ENCODE data around the gene AUTS2.

Gene AUTS2

GRCh38 chr7:70406186-70406949, 808.1 kb downstream of the AUTS2 start:
- H3K4me3 ChIP-seq (ENCODE audit: low read depth, low read length), result no peak overlapping the region
- TF ChIP-seq CTCF (IDR thresholded peaks at IDR 0.05; ENCODE audit: insufficient read depth, low read depth, low read length, missing control alignments), result no peak
- DNase-seq (ENCODE audit: low read depth), result no peak

DNA sequence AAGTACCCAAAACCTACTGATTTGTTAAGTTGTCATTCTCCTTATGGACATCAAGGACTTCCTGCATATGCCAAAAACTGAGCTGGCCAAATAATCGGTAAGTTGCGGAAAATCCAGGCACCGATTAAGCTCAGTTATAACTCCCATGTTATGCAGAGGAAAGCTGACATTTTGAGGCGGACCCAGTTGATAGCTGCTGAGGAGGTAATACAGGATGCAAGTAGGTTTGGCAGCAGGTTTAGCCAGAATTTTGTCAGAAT, 808.6 kb downstream of the AUTS2 start:
- DNase-seq (ENCODE audit: low read depth), result no peak
- no peak for TF ChIP-seq CTCF (IDR thresholded peaks at IDR 0.05; ENCODE audit: insufficient read depth, low read depth, low read length, missing control alignments)
- no peak overlapping the region for H3K4me3 ChIP-seq (ENCODE audit: low read depth, low read length)

GRCh38 chr7:70408477-70408876, 810.2 kb downstream of the AUTS2 start:
- DNase-seq (ENCODE audit: low read depth), result no peak
- TF ChIP-seq CTCF (IDR thresholded peaks at IDR 0.05; ENCODE audit: insufficient read depth, low read depth, low read length, missing control alignments), result no peak
- H3K4me3 ChIP-seq (ENCODE audit: low read depth, low read length), result no peak overlapping the region

GRCh38 chr7:70408891-70409290, 810.6 kb downstream of the AUTS2 start:
- DNase-seq (ENCODE audit: low read depth), result no peak
- H3K4me3 ChIP-seq (ENCODE audit: low read depth, low read length), result no peak overlapping the region
- TF ChIP-seq CTCF (IDR thresholded peaks at IDR 0.05; ENCODE audit: insufficient read depth, low read depth, low read length, missing control alignments), result no peak

DNA sequence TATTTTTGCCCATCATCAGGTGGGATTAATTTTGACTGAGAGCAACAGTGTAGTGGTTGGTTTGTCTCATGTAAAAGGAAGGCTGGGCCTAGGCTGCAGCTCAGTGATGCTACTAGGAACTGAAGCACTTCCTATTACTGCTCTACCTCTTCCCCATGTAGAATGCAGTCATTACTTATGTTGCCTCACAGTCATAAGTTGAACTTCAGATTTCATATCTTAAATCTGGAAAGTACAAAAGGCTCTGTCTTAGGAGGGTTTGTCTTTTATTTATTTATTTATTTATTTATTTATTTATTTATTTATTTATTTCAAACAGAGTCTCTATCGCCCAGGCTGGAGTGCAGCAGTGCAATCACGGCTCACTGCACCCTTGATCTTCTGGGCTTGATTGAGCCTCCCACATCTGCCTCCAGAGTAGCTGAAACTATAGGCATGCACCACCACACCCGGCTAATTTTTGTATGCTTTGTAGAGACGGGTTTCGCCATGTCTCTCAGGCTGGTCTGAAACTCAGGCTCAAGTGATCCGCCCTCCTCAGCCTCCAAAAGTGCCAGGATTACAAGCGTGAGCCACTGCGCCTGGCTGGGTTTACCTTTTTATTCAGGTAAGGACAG, 812.0 kb downstream of the AUTS2 start:
- DNase-seq (ENCODE audit: low read depth), result peak; percentile 10
- no peak overlapping the region for H3K4me3 ChIP-seq (ENCODE audit: low read depth, low read length)
- TF ChIP-seq CTCF (IDR thresholded peaks at IDR 0.05; ENCODE audit: insufficient read depth, low read depth, low read length, missing control alignments), result no peak

GRCh38 chr7:70414368-70414767, 816.1 kb downstream of the AUTS2 start:
- no peak overlapping the region for H3K4me3 ChIP-seq (ENCODE audit: low read depth, low read length)
- DNase-seq (ENCODE audit: low read depth), result no peak
- no peak for TF ChIP-seq CTCF (IDR thresholded peaks at IDR 0.05; ENCODE audit: insufficient read depth, low read depth, low read length, missing control alignments)
